GM21447 (cell line): ENCODE results near the gene MTUS2.

Experiments
- ATAC-seq: cut with Tn5 transposase; IDR thresholded peaks from one replicate; pipeline ENCODE4 v1.9.1; 2021; ENCODE audit not compliant: unreplicated experiment

MTUS2 gene

GRCh38 chr13:29515372-29515771 is 695.2 kb downstream of the MTUS2 start:
- no peak for ATAC-seq

GRCh38 chr13:29516012-29516411 is 695.9 kb downstream of the MTUS2 start:
- ATAC-seq = no peak

GRCh38 chr13:29516880-29517279 is 696.7 kb downstream of the MTUS2 start:
- ATAC-seq = no peak

- no peak for ATAC-seq
These were observed 699.8 kb downstream of the MTUS2 start for GRCh38 chr13:29519921-29520320.

GRCh38 chr13:29520671-29521070 is 700.5 kb downstream of the MTUS2 start:
- ATAC-seq = no peak

GRCh38 chr13:29521336-29521735 is 701.2 kb downstream of the MTUS2 start:
- no peak for ATAC-seq

GRCh38 chr13:29522044-29522685 is 702.0 kb downstream of the MTUS2 start:
- no peak for ATAC-seq

- no peak for ATAC-seq
These were observed 703.2 kb downstream of the MTUS2 start for GRCh38 chr13:29523199-29523961.

GRCh38 chr13:29524176-29524575 is 704.0 kb downstream of the MTUS2 start:
- no peak for ATAC-seq

- no peak for ATAC-seq
These were observed 704.5 kb downstream of the MTUS2 start for GRCh38 chr13:29524641-29525040.

- ATAC-seq = no peak
These were observed 705.6 kb downstream of the MTUS2 start for GRCh38 chr13:29525757-29526156.

- no peak for ATAC-seq
These were observed 706.6 kb downstream of the MTUS2 start for GRCh38 chr13:29526741-29527140.

- no peak for ATAC-seq
These were observed 707.4 kb downstream of the MTUS2 start for GRCh38 chr13:29527511-29527910.

GRCh38 chr13:29527916-29528315 is 707.8 kb downstream of the MTUS2 start:
- no peak for ATAC-seq

GRCh38 chr13:29529754-29530153 is 709.6 kb downstream of the MTUS2 start:
- no peak for ATAC-seq

GRCh38 chr13:29530901-29531300 is 710.8 kb downstream of the MTUS2 start:
- no peak for ATAC-seq

GRCh38 chr13:29532116-29532515 is 712.0 kb downstream of the MTUS2 start:
- no peak for ATAC-seq

- ATAC-seq = no peak
These were observed 712.7 kb downstream of the MTUS2 start for GRCh38 chr13:29532821-29533220.

- no peak for ATAC-seq
These were observed 713.9 kb downstream of the MTUS2 start for GRCh38 chr13:29534083-29534482.

GRCh38 chr13:29535663-29536655 is 715.8 kb downstream of the MTUS2 start:
- ATAC-seq = no peak

- no peak for ATAC-seq
These were observed 716.7 kb downstream of the MTUS2 start for GRCh38 chr13:29536853-29537252.
